ENCODE measurements around the gene NAA80. TPM values are rescaled to one million over a fixed set of nuclear protein-coding genes. Genes with fewer than 3 reads are reported as not detected.

NAA80 gene
- polyA plus RNA-seq, 1 of the 3 experiments (the other 2 are of a cell fraction), result 10.5 TPM

- H2AFZ ChIP-seq (ENCODE audit: low read depth), result no peak overlapping the region
- H3K27ac ChIP-seq (ENCODE audit: low read depth in 2 of 2, low read length in 1 of 2), result no peak overlapping the region
- H3K36me3 ChIP-seq (replicated peaks in 1 of 2; ENCODE audit: control insufficient read depth in 1 of 2, insufficient read depth in 2 of 2, low read length in 1 of 2), result peaks cover under 1 to 26% of the 10 kb centered on the region in 2 experiments
- H4K20me1 ChIP-seq (ENCODE audit: insufficient read depth), result no peaks in the 10 kb centered on the region
- H3F3A ChIP-seq (replicated peaks; ENCODE audit: insufficient read depth), result peaks cover 26% of the 10 kb centered on the region
- H3K9ac ChIP-seq, result no peak overlapping the region
- no peak for DNase-seq
- H3K9me2 ChIP-seq, result no peaks in the 10 kb centered on the region
- ChIA-PET CTCF (interaction anchor here (0.6 to 6.0 kb wide), 19 partner anchors 10 to 225 kb away, joined by 3 to 60 read pairs (median 4); partner anchors contain the start of genes HYAL1, HYAL3 and NAA80), POLR2A (interaction anchor here (1.7 kb wide), 1 partner anchor 33 kb away, joined by 6 read pairs; the partner anchor contains the start of gene IFRD2)
- TF ChIP-seq TEAD4 (IDR thresholded peaks at IDR 0.05; ENCODE audit: borderline replicate concordance, insufficient read depth), result no peak
- TF ChIP-seq JUND (IDR thresholded peaks at IDR 0.05), result no peak
- TF ChIP-seq CHD2 (IDR thresholded peaks at IDR 0.05; ENCODE audit: low read length, partially characterized antibody), result no peak
- TF ChIP-seq GABPA (IDR thresholded peaks at IDR 0.05; ENCODE audit: low read depth), result no peak
- TF ChIP-seq, protein P1, sequence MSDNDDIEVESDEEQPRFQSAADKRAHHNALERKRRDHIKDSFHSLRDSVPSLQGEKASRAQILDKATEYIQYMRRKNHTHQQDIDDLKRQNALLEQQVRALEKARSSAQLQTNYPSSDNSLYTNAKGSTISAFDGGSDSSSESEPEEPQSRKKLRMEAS (IDR thresholded peaks at IDR 0.05; ENCODE audit: low read depth), result no peak
- no peaks in the 10 kb centered on the region for H3K27me3 ChIP-seq (ENCODE audit: insufficient read depth)
- 68% methylated on average over 2 of the region's 2 CpGs for WGBS (ENCODE audit: low lambda C conversion rate)
- no peaks in the 10 kb centered on the region for H3K9me3 ChIP-seq
- no peak overlapping the region for H3K4me3 ChIP-seq (ENCODE audit: low read depth in 2 of 2, low read length in 1 of 2)
- peaks cover 0 to 30% of the 10 kb centered on the region in 2 experiments; a peak in 2 of 4 replicates for H3K4me1 ChIP-seq (ENCODE audit: control insufficient read depth in 1 of 2, insufficient read depth in 2 of 2, low read depth in 1 of 2, low read length in 1 of 2)
- no peak overlapping the region for H3K4me2 ChIP-seq
- peaks cover 31% of the 10 kb centered on the region for H3K79me2 ChIP-seq (ENCODE audit: insufficient read depth)
Observed at GRCh38 chr3:50325113-50325480, 25.9 kb upstream of the NAA80 start.

DNA sequence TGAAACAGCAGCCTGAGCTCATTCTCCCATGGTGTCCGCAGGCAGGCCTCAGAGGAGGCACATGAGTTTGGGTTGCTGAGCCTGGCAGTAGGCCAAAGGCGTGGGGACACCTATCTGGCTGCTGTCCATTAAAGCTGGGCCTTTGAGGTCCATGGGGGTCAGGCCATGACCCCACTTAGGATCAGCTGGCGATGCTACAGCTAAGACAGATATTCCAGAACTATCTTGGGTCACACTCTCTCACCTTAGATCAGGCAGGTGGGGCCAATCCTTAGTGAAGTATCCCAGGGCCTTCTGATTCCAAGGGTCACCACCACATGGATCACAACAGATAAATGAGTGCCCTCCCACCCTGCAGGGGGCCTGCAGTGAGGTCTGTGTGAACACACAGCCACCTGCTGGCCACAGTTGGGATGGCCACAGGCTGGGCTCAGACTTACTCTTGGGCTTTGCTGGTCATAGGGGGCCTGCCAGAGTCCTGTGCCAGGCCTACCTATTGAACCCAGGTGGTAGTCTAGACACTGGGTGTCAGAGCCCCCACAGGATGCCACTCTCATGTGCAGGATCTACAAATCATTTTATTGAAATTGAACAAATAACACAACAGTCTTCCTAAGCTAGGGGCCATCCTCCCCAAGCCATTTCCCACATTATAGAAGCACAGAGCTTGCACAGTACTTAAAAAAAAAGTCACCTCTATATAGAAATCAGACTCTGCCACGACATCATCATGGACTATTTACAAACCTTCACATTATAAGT lies 25.3 kb upstream of the NAA80 start:
- Histone ChIP-seq H4K20me1 (ENCODE audit: insufficient read depth) (no peaks in the 10 kb centered on the region), H3K36me3 (replicated peaks in 1 of 2; ENCODE audit: control insufficient read depth in 1 of 2, insufficient read depth in 2 of 2, low read length in 1 of 2) (peaks cover under 1 to 25% of the 10 kb centered on the region in 2 experiments), H3K9me2 (no peaks in the 10 kb centered on the region), H3K4me2 (no peak overlapping the region), H3F3A (replicated peaks; ENCODE audit: insufficient read depth) (peaks cover 21% of the 10 kb centered on the region), H3K27me3 (ENCODE audit: insufficient read depth) (no peaks in the 10 kb centered on the region), H3K4me3 (ENCODE audit: low read depth in 2 of 2, low read length in 1 of 2) (no peak overlapping the region; a peak in 1 of 4 replicates), H3K4me1 (ENCODE audit: control insufficient read depth in 1 of 2, insufficient read depth in 2 of 2, low read depth in 1 of 2, low read length in 1 of 2) (peaks cover 0 to 36% of the 10 kb centered on the region in 2 experiments; a peak in 2 of 4 replicates), H3K9ac (no peak overlapping the region), H3K79me2 (ENCODE audit: insufficient read depth) (peaks cover 37% of the 10 kb centered on the region), H3K27ac (ENCODE audit: low read depth in 2 of 2, low read length in 1 of 2) (no peak overlapping the region; a peak in 1 of 4 replicates), H2AFZ (ENCODE audit: low read depth) (no peak overlapping the region), H3K9me3 (no peaks in the 10 kb centered on the region)
- POLR2A ChIA-PET, result interaction anchor here (0.7 to 1.7 kb wide), 3 partner anchors 13 to 32 kb away, joined by 3 to 6 read pairs (median 4); partner anchors contain the start of genes CYB561D2, IFRD2 and NPRL2
- CTCF ChIA-PET, result interaction anchor here (0.6 to 6.0 kb wide), 34 partner anchors 9 to 289 kb away, joined by 3 to 60 read pairs (median 4); partner anchors contain the start of genes HYAL1, HYAL3, NAA80 and RASSF1
- WGBS (ENCODE audit: low lambda C conversion rate), result 0% methylated on average over 1 of the region's 4 CpGs
- DNase-seq, result peak; percentile 85
- TF ChIP-seq, protein P1 (IDR thresholded peaks at IDR 0.05; ENCODE audit: low read depth), result no peak
- TF ChIP-seq MXI1 (IDR thresholded peaks at IDR 0.05; ENCODE audit: low read depth, low read length), result peak; percentile 32; the same call in 1 of the 2 replicates
- TF ChIP-seq RCOR1 (IDR thresholded peaks at IDR 0.05; ENCODE audit: low read length), result no peak
- no peak for TF ChIP-seq CHD2 (IDR thresholded peaks at IDR 0.05; ENCODE audit: low read length, partially characterized antibody)
- no peak for TF ChIP-seq YY1 (IDR thresholded peaks at IDR 0.05; ENCODE audit: low read depth)
- TF ChIP-seq POLR2AphosphoS5 (IDR thresholded peaks at IDR 0.05; ENCODE audit: low read depth, low read length), result no peak
- no peak for TF ChIP-seq USF2 (IDR thresholded peaks at IDR 0.05; ENCODE audit: borderline replicate concordance, low read depth, low read length)
- TF ChIP-seq, protein P2, sequence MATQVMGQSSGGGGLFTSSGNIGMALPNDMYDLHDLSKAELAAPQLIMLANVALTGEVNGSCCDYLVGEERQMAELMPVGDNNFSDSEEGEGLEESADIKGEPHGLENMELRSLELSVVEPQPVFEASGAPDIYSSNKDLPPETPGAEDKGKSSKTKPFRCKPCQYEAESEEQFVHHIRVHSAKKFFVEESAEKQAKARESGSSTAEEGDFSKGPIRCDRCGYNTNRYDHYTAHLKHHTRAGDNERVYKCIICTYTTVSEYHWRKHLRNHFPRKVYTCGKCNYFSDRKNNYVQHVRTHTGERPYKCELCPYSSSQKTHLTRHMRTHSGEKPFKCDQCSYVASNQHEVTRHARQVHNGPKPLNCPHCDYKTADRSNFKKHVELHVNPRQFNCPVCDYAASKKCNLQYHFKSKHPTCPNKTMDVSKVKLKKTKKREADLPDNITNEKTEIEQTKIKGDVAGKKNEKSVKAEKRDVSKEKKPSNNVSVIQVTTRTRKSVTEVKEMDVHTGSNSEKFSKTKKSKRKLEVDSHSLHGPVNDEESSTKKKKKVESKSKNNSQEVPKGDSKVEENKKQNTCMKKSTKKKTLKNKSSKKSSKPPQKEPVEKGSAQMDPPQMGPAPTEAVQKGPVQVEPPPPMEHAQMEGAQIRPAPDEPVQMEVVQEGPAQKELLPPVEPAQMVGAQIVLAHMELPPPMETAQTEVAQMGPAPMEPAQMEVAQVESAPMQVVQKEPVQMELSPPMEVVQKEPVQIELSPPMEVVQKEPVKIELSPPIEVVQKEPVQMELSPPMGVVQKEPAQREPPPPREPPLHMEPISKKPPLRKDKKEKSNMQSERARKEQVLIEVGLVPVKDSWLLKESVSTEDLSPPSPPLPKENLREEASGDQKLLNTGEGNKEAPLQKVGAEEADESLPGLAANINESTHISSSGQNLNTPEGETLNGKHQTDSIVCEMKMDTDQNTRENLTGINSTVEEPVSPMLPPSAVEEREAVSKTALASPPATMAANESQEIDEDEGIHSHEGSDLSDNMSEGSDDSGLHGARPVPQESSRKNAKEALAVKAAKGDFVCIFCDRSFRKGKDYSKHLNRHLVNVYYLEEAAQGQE (IDR thresholded peaks at IDR 0.05; ENCODE audit: low read depth, low read length), result no peak
- TF ChIP-seq FOXJ3 (CRISPR knock-in tag; IDR thresholded peaks at IDR 0.05), result no peak
- peak; percentile 69 for TF ChIP-seq SMC3 (IDR thresholded peaks at IDR 0.05; ENCODE audit: low read depth, low read length)
- TF ChIP-seq CTCF (IDR thresholded peaks at IDR 0.05), result peak; percentile 81
- no peak for TF ChIP-seq GATA2 (CRISPR knock-in tag; IDR thresholded peaks at IDR 0.05)
- no peak for TF ChIP-seq GABPA (IDR thresholded peaks at IDR 0.05; ENCODE audit: low read depth)
- no peak for TF ChIP-seq EZH2phosphoT487 (IDR thresholded peaks at IDR 0.05; ENCODE audit: borderline replicate concordance, low read depth)
- TF ChIP-seq FOXM1 (IDR thresholded peaks at IDR 0.05; ENCODE audit: low read depth), result no peak

All from SK-N-SH (cell line).